IPS-NIHi11 (cell line): ENCODE measurements around the gene SPRR4.
"Not testable (repeated sequence)": the region's sequence is repeated elsewhere in the genome, so short reads cannot be mapped to it uniquely, and the experiment has no call there.

Experiments used
- DNase-seq: peaks from one replicate; pipeline ENCODE4 v3.0.0; 2012; ENCODE audit warnings: mixed read lengths, low spot score

The SPRR4 gene

DNA sequence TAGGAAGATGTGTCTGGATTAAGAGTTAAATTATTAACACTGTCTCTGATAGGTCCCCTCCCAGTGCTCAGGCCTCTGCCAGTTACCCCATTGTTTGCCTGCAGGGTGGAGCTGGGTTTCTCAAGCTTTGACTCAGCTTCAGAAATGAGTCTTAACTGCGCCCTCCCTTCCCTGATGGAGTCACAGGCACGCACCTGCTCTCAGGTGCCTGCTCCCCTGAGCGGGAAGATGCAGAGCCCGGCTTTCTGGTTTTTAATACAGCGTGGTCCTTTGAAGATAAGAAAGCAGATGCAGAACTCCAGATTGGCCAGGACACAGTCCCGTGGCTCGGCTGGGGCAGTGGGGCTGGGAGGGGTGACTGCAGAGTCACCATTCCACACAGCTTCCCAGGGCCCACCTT, 3.2 kb upstream of the SPRR4 start:
- no peak for DNase-seq

DNA sequence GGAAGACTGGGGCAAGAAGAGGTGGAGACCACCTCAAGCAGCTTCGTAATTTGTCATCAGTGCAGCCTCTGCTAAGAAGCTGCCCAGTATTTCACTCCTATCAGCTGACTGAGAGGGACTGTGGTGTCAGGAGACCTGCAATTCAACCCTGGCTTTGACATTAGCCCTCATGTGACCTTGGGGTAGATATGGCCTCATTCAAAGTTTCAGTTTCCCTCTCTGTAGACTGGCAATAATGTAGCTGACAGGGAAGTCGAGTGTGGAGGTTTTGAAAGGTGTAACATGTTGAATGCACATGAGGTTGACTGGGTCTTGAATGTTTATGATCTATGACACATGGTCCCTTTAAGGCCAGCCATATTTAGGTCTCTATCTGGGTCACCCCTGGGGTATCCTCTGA, 2.2 kb upstream of the SPRR4 start:
- no peak for DNase-seq

DNA sequence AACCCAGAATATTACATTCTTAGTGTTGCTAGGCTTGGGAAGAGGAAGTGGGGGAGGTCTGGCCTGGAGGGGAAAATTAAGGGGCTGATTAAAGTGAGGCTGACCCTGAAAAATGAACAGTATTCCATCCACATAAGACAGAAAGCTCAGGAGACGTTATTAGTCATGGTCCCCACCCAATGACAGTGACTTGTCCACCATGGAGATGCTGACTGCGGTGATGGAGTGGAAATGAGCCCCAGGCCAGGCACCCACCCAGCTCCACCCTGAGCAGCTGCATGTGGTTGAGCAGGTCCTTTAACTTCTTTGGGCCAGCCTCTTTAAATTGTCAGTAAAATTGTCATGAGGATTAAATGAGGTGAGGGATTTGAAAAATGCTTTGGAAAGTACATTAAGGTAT, 1.4 kb upstream of the SPRR4 start:
- DNase-seq, result no peak

DNA sequence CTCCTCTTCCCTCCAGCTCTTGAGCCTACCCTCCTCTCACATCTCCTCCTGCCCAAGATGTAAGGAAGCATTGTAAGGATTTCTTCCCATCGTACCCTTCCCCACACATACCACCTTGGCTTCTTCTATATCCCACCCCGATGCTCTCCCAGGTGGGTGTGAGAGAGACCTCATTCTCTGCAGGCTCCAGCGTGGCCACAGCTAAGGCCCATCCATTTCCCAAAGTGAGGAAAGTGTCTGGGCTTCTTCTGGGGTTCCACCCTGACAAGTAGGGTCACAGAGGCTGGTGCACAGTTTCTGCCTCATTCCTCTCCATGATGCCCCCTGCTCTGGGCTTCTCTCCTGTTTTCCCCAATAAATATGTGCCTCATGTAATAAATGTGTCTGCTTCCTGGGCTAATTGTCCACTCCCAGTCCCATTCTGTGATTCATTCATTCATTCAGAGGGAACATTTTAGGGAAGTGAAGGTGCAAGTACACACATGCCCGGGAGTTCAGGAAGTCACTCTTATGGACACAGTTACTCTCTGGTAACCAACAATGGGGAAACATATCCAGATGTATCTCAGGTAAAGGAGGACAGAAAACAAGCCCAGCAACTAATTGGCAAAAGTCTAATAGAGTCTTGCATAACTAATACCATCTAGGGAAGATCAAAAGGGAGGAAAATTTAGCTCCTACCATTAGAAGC, 1.9 kb downstream of the SPRR4 start:
- DNase-seq, result no peak

DNA sequence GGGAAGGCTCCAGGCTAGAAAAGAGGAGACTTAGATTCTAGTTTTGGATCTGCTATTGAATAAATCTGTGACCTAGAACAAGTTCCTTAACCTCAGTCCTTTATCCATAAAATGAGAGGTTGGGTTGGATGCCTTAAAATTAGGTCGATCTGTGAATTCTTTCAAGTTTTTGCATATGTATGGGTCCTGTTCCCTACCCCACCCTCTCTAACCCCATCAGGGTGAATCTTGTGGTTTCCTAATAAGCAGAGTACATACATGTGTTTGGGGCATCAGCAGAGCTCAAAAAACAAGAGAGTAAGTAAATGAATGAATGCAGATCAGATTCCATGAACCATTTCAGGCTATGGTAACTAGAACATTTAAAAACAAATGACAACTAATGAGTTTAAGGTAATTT, 6.2 kb downstream of the SPRR4 start:
- no peak for DNase-seq

DNA sequence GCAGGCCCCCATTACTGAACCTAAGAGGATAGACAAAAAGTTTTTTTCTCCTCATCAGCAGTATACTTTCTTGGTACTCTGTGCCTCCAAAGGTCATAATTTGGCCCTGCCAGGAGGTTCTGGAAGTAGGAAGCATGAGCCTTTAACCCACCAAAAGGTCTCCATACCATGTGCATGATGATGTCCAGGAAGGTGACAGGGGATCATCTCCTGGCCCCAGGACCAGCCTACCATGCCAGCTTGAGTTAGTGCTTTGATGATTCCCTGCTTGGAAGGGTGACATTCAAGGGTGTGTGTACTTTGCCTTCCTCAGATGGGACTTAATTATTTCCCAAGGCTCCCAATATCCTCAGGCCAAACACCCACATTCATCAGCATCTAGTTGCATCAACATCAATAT, 7.2 kb downstream of the SPRR4 start:
- DNase-seq, result no peak

DNA sequence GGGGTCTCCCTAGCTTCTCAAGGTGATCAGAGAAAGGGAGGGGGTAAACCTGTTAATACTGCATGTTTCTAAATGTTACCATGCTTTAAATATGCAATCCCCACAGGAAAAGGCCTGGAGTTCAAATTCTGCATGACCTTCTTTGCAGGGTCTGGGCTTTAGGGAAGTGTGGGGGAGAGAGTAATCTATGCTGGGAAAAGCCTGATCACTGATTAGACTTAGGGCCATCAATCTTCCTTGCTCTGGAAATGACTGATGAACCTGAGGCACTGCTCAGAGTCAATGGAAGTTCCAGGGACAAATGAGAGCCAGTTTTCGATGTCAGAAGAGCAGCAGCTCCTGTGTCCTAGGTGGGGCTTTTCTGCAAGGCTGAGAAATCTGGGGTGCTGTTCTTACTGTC, 10.2 kb downstream of the SPRR4 start:
- no peak for DNase-seq

DNA sequence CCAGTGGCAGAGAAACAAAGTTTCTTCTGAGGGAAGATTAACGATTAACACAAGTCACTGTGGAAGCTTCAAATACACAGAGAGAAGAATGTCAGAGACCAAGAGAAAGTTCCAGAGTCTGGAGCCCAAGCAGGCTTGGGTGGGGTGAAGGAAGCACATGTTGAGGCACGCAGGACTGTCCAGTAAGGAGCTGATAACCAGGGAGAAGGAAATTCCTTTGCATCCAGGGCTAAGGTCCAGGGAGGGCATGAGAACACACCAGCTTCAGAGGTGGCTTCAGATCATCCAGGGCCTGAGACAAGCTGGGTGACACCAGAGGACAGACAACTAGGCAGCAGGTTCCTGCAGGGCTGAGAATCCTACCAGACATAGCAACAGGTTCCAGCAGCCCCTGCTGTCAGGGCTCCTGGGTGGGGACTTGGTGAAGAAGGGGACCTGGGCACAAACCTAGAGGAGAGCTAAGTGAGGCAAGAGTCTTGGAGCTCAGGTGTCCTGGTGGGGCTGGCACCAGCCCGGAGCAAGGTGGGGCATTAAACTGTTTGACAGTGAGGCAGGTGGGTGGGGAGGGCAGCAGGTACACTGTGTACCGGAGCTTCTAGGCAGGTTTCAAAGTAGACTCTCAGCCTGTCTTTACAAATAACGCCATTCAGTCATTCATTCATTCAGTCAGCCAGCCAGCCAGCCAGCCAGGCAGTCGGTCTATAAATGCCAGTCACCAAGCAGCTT, 10.9 kb downstream of the SPRR4 start:
- DNase-seq, result no peak

DNA sequence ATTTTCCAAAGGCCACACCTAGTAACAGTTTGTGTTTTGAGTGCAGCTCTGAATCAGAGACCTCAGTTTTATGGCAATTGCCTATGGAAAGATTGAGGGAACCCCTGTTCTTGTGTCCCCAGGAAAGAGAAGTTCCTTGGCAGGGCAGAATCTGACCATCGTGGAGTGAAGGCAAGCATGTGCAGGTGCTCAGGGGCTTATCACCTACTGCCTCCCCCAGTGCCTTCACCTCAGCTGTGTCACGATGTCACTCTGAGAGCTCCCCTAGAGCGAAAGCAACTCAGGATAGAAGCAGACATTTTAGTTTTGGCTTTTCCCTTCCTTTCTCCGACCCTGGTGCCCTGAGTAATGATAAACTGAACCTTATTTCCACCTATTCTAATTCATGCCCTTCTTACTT, 11.6 kb downstream of the SPRR4 start:
- no peak for DNase-seq

DNA sequence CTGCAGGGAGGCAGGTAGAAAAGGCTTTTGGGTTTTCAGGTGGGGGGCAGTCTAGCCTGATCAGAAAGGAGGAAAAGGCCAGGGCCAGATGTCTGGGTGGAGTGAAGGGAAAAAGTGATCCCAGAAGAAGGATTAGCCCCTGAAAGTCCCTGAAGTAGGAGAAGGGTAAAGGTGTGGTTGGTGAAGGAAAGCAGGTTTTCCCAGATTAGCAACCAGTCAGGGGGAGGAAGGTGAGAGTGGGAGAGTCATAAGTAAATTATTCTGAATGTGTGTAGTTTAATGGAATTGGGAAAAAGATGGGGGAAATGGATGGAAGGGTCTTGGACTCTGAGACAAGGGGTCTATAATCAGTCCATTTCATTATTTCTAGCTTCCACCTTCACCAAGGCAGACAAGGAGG, 12.8 kb downstream of the SPRR4 start:
- DNase-seq, result no peak

DNA sequence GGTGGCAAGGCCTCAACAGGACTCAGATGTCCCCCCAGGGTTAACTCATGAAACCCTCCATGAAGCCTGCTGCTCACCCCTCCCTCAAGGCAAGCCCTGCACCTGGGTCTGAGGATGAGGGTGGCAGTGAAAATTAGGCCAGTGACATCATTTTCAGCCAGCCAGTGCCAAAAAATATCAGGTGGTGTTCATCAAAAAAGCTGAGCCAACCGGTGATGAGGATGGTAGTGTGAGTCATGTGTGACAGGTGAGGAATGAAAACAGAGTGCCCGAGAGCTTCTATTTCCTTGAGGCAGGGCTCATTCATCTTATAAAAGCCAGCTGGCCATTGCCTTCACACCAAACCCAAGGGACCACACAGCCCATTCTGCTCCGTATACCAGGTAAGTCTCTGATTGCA, 13.3 kb downstream of the SPRR4 start, which contains the start of gene SPRR1A:
Gene SPRR1A (plus strand): TSS at position 339 of the 400 bp plus-strand sequence. CDS start 1,150 bp downstream, outside the sequence.
- DNase-seq, result no peak

DNA sequence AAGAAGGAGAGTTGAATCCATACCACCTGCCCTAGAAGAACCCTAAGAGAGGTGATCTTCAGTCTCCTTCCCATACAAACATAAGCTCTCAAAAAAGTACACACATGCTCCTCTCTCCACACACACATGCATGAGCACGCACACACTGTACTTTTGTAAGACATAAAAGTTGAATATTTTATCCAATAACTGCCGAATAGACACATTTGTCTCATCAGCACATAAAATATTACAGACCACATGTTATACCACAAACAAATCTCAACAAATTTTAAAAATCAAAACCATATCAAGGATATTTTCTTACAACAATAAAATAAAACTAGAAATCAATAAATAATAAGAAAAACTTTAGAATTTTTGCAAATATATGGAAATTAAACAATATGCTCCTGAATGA, 16.1 kb downstream of the SPRR4 start:
- DNase-seq, result no peak

DNA sequence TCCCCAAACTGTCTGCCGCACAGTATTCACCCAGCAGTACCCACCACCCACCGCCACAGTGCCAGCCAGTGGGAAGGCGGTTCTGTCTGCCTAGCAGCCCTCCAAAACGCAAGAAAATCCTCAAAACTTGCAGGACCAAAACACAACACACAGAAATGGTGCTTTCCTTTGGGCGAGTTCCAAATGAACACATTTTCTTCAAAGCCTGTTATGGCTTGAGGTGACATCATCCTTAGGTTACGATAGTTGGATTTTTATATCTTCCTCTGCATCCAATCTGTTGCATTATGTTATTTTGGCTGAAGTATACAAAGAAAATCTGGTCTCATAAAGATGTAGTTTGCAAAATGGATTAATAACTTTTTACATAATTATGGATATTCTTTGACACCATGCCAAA, 22.7 kb downstream of the SPRR4 start:
- DNase-seq, result no peak

DNA sequence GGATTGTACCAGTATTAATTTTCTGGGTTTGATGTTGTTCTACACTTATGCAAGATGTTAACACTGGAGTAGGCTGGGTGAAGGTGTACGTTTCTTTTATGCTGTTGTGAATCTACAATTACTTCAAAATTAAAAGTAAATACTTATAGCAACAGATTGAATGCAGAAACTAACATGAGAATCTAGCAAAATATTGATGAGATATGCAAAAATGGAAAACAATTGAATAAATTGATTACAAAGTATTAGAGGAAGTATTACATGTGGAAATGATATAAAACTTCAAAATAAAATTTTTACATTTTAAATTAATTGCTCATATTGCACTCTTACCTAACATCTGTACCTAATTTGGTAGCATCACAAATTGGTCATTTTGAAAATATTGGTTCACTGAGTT, 25.4 kb downstream of the SPRR4 start:
- no peak for DNase-seq

DNA sequence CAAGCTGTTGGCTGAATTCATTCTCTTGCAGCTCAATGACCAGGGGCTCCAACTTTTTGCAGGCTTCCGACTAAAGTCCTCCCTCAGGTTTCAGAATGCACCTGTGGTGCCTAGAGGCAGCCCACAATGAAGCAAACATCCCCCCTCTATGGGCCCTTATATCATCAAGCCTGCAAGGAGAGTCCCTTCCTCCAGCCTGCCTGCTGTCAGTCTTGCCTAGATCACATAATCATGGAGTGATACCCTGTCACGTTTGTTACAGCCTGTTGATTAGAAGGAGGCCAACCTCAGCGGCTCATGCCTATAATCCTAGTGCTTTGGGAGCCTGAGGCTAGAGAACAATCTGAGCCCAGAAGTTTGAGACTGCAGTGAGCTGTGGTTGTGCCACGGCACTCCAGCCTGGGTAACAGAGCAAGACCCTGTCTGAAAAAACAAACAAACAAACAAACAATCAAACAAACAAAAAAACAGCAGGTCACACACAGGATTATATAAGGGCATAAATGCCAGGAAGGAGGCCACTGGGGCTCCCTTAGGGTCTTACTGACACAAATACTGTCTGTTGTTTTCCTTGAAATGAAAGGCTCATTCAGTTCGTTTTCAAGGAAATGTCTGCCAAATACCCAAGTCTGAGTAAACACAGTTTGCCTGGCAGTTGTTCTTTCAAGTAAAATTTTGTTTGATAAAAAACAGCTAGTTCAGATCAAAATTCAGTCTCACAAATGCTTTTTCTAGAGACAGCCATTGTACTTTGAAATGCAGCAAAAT, 26.4 kb downstream of the SPRR4 start:
- DNase-seq, result no peak

DNA sequence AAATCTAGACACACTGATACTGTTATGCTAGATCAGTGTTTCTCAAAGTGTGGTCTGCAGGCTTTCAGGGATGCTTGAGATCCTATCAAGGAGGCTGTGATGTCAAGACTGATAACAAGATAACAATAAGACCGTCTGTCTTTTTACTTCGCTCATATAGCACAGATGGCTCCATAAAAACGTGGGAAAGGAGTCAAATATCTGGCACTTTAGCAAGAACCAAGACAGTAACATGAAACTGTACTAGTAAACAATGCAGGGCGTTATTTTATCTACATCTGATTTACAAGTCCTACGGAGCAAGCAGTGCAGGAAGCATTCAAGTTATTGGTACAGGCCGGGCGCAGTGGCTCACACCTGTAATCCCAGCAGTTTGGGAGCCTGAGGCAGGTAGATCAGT, 27.5 kb downstream of the SPRR4 start:
- no peak for DNase-seq

DNA sequence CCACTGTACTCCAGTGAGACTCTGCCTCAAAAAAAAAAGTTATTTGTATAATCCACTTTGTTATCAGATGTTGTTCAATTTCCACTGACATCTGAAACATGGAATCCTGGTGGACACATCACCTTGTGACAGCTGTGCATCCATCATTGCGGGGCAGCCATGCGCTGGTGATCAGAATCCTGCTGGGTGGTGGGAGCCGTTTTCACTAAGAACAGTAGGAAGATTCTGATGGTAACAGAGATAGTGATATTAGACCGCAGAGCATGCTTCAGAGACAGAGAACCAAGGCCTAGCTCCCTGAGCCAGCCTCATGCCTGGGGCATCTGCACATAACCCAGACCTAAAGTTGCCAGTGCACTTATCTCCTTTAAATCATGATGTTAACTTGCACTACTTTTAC, 28.0 kb downstream of the SPRR4 start:
- no peak for DNase-seq

DNA sequence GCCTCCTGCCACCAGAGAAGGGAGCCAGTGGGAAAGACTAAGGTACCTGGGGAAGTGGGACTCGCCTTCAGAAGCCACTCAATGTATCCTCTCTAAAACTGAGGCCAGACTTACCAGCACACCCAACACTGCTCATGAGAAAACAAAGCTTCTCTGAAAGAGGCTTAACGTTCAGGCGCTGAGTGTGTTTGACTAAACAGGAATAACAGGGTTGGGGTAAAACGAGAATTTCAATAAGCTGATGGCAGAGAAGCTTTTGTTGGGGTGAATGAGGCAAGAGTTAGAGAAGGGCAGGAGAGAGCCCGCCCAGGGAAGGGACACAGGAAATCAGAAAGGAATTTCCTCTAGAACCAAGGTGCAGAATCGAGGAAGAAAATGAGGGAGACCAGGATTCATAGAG, 29.4 kb downstream of the SPRR4 start:
- no peak for DNase-seq

DNA sequence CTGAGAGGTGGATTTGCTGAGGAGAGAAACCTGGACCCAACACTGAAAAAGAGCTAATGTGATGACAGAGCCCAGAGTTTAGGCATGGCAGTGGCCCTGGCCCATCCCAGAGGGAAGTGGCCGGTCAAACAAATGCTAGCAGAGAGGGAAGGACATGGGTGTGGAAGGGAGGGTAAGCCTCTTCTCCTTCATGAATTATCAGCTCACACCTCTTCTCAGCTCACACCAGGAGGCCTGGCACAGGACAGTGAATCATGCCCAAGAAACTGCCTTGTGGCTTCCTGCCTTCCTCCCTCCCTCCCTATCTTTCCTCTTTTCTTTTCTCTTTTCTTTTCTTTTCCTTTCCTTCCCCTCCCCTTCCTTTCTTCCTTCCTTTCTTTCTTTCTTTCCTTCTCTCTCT, 29.8 kb downstream of the SPRR4 start:
- DNase-seq, result no peak

DNA sequence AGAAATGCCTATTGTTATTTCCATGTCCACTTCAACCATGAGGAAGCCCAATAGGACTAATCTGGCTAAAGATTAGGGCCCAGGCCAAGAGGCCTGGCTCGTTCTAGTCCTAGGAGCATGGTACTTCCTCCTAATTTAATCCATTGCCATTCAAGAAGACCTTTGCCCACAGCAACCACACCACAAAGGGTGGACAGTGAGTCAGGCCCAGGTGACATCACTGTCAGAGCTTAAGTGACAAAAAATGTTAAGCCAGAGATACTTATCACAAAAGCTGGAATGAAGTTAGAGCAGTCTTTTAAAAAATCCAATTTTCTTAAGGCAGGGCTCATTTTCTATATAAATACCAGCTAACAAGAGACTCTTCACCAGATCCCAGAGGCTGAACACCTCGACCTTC, 30.9 kb downstream of the SPRR4 start, which contains the start of gene SPRR3:
Gene SPRR3 (plus strand): TSS at position 368 of the 400 bp plus-strand sequence. CDS start 1,272 bp downstream, outside the sequence.
- DNase-seq, result no peak

DNA sequence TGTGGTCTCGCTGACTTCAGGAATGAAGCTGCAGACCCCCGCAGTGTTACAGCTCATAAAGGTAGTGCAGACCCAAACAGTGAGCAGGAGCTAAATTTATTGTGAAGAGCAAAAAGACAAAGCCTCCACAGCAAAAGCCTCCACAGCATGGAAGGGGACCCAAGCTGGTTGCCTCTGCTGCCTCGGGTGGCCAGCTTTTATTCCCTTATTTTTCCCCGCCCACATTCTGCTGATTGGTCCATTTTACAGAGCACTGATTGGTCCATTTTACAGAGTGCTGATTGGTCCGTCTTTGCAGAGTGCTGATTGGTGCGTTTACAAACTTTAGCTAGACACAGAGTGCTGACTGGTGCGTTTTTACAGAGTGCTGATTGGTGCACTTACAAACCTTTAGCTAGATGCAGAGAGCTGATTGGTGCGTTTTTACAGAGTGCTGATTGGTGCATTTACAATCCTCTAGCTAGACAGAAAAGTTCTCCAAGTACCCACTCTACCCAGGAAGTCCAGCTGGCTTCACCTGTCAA, 40.8 kb downstream of the SPRR4 start:
- not testable (repeated sequence) for DNase-seq

DNA sequence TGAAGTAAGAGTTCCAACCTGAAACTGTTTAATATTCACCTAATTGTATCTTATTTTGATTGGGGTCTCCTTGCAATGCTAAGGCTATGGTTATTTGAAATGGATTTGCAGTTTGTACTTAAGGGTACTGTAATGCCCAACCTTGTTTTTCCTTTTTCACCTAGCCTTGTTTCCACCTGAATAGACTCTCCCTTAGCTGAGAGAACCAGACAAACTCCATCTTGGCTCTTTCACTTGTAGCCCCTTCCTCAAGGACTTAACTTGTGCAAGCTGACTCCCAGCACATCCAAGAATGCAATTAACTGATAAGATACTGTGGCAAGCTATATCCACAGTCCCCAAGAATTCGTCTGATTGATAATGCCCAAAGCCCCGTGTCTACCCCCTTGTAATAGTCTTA, 51.4 kb downstream of the SPRR4 start:
- DNase-seq, result not testable (repeated sequence)
